GM21737 (cell line): ENCODE results near the gene TRNP1.

ENCODE experiments used
- ATAC-seq: cut with Tn5 transposase; IDR thresholded peaks from one replicate; pipeline ENCODE4 v1.9.1; 2021; ENCODE audit warnings: mild to moderate bottlenecking, moderate library complexity; ENCODE audit not compliant: unreplicated experiment

TRNP1 gene

GRCh38 chr1:27000817-27001460 lies 7.4 kb downstream of the TRNP1 start:
- no peak for ATAC-seq

GRCh38 chr1:27001570-27002360 lies 8.3 kb downstream of the TRNP1 start:
- ATAC-seq = no peak

DNA sequence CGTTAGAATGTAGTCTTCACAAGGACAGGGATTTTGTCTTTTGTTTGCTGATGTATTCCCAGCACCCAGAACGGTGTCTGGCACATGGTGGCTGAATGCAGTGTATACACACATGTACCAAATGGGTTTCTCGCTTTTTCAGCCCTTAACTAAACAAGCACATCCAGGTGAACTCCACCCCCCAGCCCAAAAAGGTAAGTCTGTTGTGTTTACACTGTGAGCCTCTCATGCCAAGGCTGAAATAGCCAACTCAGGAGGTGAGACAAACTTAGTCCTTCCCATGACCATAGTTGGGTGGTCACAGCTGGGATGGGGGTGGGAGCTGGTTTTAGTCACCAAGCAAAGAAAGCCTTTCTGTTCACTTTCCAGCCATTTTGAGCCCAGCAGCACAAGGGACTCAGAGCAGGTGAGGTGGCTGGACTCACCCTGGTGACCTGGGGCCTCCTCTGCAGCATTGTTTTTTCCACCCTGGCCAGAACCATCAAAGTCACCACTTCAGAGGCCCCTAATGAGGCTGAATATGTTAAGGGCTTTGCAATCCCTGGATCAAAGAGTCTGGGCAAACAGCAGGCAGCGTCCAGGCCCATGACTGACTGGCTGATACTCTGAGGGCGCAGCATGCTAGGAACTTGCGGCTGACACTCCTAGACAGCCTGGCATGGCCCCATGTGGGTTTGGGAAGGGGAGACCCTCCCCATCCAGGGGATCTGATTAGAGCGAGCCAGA lies 10.4 kb downstream of the TRNP1 start:
- no peak for ATAC-seq

DNA sequence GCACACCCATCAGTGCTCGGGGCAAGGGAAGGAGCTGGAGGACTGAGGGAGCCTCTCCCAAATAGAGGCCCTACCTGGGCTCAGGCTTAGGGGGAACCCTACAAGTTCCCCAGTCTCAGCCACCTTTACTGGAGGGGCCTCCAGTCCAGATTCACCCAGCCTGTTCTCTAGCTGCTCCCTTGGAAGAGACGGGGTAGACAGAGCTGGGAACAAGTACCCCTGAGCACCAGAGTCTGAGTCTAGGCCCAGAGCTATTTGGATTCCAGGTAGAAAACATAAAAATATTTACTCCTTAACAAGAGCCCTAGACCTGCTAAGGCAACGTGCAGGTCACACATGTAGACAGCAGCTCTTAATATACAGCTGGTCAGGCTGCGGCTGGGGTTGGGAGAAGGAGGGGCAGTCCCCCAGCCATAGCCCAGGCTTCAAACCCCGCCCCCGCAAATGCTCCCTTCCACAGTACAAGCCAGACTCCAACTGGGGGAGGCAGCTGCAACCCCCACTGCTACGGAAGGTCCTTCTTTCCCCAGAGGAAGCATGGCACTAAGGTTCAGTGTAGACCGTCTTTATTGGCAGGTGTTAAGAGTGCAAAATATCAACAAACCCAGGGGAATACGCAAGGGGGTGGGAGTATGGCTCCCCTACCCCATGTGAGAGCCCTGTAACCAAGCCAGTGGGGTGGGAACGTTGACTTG lies 11.1 kb downstream of the TRNP1 start:
- no peak for ATAC-seq

GRCh38 chr1:27005166-27005530 lies 11.7 kb downstream of the TRNP1 start:
- no peak for ATAC-seq

DNA sequence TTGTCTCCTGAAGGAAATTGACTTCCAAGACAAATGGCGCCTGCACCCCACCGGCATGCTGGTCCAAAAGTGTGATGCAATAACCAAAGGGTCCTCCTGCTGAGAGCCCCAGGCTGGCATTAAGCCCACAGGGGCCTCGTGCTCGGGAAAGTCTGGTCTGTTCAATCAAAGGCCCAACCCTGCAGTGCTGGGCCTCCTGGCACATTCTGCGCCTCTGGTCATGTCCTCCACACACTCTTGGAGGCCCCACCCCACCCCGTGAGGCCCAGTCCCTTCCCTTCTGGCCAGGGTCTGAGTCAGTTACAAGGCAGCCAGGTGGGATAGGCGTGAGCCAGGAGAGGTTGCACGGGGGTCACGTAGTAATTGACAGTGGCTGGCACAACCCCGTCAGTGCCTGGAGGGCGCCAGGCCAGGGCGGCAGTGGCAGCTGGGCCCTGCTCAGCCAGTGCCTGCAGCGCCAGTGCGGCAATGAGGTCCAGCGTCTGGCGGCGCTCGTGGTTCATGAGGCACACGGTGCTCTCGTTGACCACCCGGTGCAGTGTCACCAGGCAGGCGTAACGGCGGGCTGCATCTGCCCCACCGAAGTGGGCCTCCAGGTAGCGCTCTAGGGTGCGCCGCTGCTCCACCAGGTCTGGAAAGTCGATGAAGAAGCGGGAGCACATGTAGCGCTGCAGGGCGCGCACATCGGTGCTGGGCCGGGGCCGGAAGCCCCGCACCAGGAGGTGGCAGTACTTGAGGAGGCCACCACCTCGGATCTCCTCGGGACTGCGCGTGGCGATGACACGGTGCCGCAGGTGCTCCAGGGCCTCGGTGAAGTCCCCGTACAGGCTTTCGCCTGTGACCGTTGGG lies 12.4 kb downstream of the TRNP1 start:
- ATAC-seq = no peak

DNA sequence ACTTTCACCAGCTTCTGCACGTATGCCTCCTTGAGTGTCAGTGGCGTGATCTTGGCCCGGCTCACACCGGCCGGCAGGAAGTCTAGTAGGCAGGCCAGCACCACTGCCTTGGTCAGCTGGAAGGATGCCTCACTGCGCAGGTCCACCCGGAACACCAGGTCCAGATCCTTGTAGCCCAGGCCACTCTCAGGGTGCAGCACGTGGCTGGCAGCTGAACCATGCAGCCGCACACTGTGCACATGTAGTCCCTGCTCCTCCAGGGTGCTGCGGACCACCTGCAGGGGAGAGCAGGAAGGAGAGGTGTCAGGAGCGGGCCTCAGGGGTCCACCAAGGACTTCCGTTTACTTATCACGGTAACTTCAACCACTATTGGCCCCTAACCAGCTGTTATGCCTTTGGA lies 13.2 kb downstream of the TRNP1 start:
- ATAC-seq = no peak

DNA sequence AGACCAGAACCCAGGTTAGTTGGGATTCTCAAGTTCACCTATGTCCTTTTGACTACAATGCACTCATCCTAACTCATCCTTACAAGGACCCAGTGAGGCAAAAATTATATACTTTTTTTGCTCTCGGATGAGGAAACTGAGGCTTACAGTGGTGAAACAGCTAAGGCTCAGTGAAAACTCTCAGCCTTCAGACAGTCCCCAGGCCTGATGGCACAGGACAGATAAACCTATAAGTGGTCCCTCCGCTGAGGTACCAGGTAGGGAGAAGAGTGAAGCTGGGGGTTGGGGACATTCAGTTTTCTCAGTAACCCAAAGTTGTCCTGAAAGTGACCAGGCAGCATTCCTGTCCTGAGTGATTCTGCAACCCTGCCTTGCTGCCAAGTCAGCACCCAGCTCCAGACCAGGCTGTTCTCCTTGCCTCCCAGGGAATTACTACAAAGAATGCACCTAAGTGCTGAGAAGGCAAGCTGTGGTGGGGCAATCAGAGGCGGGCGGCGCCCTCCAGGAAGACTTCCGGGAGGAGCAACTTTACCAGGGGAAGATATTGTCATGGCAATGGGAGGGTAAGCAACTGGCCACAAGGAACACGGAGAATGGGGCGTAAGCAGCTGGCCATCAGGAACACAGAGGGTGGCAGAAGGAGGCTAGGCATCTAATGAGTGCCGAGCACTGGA lies 14.6 kb downstream of the TRNP1 start:
- ATAC-seq = no peak

- ATAC-seq = no peak
Measured at GRCh38 chr1:27009601-27010197, 16.2 kb downstream of the TRNP1 start.

DNA sequence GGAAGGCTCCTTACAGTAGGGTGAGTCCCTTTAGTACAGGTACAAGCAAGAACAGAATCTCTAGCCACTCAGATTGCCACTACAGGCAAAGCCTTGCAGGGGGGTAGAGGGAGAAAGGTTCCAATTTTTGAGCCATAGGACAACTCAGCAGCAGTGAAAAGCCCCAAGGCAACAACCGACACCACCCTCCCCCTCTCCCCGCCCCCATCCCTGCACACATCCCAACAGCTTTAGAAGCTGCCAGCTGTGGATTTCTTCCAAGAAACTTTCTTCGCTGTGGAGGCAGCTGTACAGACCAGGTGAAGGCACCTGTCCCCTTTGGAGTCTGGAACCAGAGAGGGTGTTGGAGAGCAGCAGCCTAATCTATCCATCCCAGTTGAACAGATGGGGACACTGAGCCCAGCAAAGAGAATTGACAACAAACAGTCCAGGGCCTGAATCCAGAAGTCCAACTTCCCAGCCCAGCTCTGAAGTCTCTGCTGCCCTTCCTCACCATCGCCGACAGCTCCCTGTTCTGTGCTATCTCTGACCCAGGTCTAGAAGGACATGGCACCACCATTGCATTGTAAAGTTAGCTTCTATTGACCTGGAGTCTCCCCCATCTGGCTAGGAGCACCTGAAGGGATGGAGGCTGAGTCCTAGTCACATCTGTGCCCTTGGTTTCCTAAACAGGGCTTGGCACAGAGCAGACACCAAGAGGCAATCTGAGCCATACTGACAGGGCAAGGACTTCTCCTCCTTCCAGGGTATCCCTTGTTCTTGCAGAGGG lies 16.9 kb downstream of the TRNP1 start:
- ATAC-seq = no peak

- ATAC-seq = no peak
Measured at GRCh38 chr1:27011058-27011764, 17.7 kb downstream of the TRNP1 start.

DNA sequence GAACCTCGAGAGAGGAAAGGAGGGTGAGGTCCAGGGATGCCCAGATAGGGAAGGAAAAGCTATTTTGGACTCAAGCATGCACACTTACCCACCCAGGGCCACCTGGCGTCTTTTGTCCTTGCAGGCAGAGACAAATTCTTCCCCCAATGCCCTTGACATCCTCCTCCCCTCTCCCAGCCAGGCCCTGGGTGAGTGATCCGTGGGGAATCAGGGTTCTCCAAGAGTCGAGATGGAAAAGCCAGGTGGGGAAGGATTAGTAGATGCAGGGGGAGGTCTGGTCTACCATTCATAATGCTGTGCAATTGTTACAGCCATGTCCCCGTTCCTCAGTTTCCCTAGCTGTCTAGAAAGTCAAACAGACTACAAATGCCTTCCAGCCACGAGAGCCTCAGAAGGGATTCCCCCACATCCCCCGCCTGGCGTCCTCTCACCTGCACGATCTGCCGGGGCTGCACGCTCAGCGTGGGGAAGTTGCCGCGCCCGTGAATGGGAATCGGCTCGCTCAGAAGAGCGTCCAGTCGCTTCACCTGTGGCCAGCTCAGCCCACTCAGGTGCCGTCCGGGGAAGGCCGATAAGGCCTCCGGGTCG lies 18.6 kb downstream of the TRNP1 start:
- ATAC-seq = no peak

DNA sequence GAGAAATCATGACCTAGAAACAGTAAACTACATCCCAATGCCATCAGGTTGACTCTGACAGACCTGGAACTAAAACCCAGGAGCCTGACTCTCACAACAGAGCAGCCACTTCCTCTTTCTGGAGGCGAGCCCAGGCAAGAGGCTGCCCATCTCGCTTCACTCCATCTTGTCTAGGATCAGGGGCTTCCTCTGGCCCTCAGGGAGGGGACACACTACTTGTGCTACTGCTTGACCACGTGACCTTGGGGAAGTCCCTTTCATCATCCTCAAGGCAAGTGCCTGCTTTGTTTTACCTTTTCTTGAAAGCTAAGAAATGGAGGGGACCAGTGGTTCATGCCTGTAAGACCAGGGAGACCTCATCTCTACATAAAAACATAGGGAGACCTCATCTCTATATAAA lies 21.8 kb downstream of the TRNP1 start:
- ATAC-seq = no peak

- no peak for ATAC-seq
Measured at GRCh38 chr1:27016376-27016775, 22.9 kb downstream of the TRNP1 start.

GRCh38 chr1:27017207-27017606 lies 23.7 kb downstream of the TRNP1 start:
- no peak for ATAC-seq

DNA sequence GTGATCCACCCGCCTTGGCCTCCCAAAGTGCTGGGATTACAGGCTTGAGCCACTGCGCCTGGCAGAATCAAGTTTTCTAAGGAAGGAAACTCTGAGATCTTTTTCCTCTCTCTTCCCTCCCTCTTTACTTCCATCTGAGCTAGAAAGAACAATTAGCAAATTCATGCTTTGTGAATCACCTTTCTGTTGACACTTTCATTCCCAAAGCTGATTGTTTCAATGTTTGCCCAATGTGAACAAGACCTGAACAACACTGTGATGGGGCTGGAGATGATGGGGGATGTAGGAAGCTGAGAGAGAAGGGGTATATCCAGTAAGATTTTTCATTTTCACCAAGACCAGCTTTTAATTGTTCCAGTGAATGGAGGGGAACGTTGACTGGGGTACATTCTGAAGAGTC lies 24.8 kb downstream of the TRNP1 start:
- no peak for ATAC-seq

DNA sequence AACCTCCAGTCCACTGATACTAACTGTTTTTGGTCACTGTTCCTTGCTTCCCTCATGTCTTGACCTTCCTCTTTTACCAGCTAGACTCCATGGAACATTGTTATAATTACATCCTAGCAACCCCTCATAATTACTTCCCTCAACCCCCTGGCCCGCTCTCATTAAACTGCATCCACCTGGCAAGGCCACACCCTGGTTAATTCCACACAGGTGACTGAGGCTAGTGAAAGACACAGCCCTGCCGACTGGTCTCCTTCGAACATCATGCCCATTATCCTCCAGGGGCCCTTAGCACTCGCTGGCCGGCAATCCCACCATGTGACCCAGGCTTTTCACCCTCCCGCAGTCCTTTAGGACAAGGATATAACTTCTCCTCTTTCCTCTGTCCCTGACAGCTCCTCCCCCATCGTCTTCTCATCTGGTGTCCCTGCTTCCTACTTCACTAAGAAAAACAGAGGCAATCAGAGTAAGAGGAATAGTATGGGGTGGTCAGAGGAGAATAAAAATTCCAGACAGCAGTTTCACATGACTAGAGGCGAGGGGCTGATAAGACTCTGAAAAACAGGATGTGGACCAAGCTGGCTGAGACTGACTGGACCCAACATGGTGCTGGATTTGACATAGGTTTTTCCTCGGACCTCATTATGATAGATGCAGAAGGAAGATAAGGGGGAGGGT lies 28.0 kb downstream of the TRNP1 start:
- ATAC-seq = no peak
